Gastrocnemius medialis (tissue), 4 donors: ENCODE data around the gene NUDT1. TPM values are rescaled to one million over a fixed set of nuclear protein-coding genes. Genes with fewer than 3 reads are reported as not detected.

Experiments
- ATAC-seq, 2 donors: fragments of 150-250 bp; one replicate each; pipeline ENCODE4 v1.9.1; 2016
- DNase-seq, 2 donors: peaks; one replicate each; pipeline ENCODE4 v3.0.0-alpha.2; 2019
- H3K27ac ChIP-seq, 4 donors: fragments of 200-600 bp; sonication (generic); 1 replicate in 1 of 4; 2 replicates in 3 of 4; pipeline ENCODE4 v1.5.1; 2016 to 2018; ENCODE audit warnings: mild to moderate bottlenecking in 2 of 4, moderate library complexity in 1 of 4
- H3K27me3 ChIP-seq, 3 donors: fragments of 200-600 bp; sonication (generic) in 2 of 3; 1 replicate in 1 of 3; 2 replicates in 2 of 3; pipeline versions ENCODE4 v1.5.1 to v1.6.0; 2016 to 2019; ENCODE audit warnings: mild to moderate bottlenecking in 1 of 3, moderate library complexity in 1 of 3
- H3K36me3 ChIP-seq, 2 donors: fragments of 200-600 bp; sonication (generic) in 1 of 2; one replicate each; pipeline ENCODE4 v1.5.1; 2017 to 2018
- H3K4me1 ChIP-seq, 2 donors: fragments of 200-600 bp; sonication (generic) in 1 of 2; one replicate each; pipeline ENCODE4 v1.5.1; 2016 to 2017; ENCODE audit warnings: mild to moderate bottlenecking in 2 of 2
- H3K4me3 ChIP-seq, 4 donors: fragments of 200-600 bp; sonication (generic) in 3 of 4; 1 replicate in 1 of 4; 2 replicates in 3 of 4; pipeline ENCODE4 v1.5.1; 2016 to 2019; ENCODE audit warnings: mild to moderate bottlenecking in 2 of 4
- H3K9me3 ChIP-seq, 3 donors: fragments of 200-600 bp; sonication (generic) in 2 of 3; 1 replicate in 1 of 3; 2 replicates in 2 of 3; pipeline ENCODE4 v1.5.1; 2016 to 2019
- CTCF ChIP-seq, 5 experiments: fragments of 450-650 bp in 3 of 5; fragments of 200-600 bp in 2 of 5; sonication (generic) in 2 of 5; IDR thresholded peaks in 4 of 5; conservative IDR thresholded peaks in 1 of 5; 1 replicate in 4 of 5; 2 replicates in 1 of 5; pipeline ENCODE4 v1.5.1; 2016 to 2019; ENCODE audit warnings: antibody characterized with exemption in 5 of 5, mild to moderate bottlenecking in 3 of 5, moderate library complexity in 3 of 5
- POLR2A ChIP-seq, 2 donors: fragments of 450-650 bp; IDR thresholded peaks; one replicate each; pipeline ENCODE4 v1.6.1; 2017; ENCODE audit warnings: antibody characterized with exemption in 2 of 2, mild to moderate bottlenecking in 2 of 2, moderate library complexity in 2 of 2
- in situ Hi-C, 4 donors: fragments of 200-750 bp; cut with MboI; loops; one replicate each; pipeline versions ENCODE4 v1.15.0 to v1.8.0; 2017; ENCODE audit warnings: low sequenced_read_pairs in 4 of 4
- intact Hi-C: fragments of 100-400 bp; cut with DNase I; formaldehyde crosslinking; loops from one replicate; pipeline ENCODE4 v1.15.1; 2023; ENCODE audit warnings: low total_unique reads
- total RNA-seq, 4 donors: library from RNA; depleted of rRNA; stranded (reverse); fragments of >200 nt; gene quantifications; one replicate each; pipeline versions ENCODE4 v1.1.0 to v1.2.3, GENCODE V29; 2016

The NUDT1 gene
- total RNA-seq, 4 donors from 2014 or later, result 14.7 to 22.5 (median 18.1) TPM

DNA sequence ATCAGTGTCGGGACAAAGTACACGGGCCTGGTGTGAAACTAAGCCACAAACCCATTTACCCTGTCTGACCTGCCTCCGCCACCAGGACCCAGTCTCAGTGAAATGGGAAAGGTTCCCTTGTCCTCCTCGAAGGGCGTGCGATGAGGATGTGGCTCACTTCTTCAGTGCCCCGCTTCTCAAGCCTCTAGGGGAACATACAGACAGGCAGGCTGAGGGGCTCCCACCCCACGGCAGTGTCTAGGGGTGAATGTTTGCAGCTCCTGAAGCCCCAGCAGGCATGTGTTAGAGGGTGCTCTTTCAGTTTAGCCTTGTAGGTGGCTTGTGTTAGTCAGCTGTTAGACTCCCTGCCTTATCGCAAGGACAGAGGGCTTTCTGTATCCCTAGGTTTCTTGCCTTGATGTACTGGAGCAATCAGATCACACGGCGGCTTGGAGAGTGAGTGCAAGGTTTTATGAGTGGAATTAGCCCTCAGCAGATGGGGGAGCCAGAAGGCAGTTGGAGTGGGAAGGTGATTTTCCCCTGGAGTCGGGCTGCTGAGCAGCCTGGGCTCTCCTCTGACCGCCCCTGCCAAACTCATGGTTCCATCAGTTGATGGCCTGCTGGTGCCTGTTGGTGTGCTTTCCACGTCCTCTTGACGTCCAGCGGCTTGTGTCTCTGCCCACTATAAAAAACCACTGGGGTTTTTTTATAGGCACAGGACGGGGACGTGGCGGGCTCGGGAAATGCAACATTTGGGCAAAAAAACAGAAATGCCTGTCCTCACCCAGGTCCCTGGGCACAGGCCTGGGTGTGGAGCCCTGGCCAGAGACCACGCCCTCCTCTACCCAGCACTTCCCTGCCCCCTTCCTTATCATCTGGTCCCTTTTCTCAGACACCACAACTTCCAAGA, 759 bp downstream of the NUDT1 start:
- in situ Hi-C loops (loop anchor here in 1 of 4 donors (10.0 kb wide), 1 partner anchor 102 kb away; no protein-coding TSS in a partner anchor), intact Hi-C loops (loop anchor here (1.0 to 10.0 kb wide), 2 partner anchors 9 to 312 kb away; partner anchors contain the start of genes BRAT1 and IQCE)
- ATAC-seq, result peak in 1 of 2 donors; percentile 7
- DNase-seq, result no peak
- H3K27me3 ChIP-seq, result no peaks in the 10 kb centered on the region
- peak overlapping the region; percentile 55 to 85 (median 70) for H3K27ac ChIP-seq
- no peak for TF ChIP-seq POLR2A (IDR thresholded peaks at IDR 0.05)
- TF ChIP-seq CTCF (IDR thresholded peaks at IDR 0.05 in 4 of 5, conservative IDR thresholded peaks at IDR 0.05 in 1 of 5), result peak in 1 of 5 experiments; percentile 12
- peaks cover 12 to 13% of the 10 kb centered on the region in 2 donors for H3K4me1 ChIP-seq
- H3K4me3 ChIP-seq, result peak overlapping the region; percentile 80 to 97 (median 92)
- no peaks in the 10 kb centered on the region for H3K9me3 ChIP-seq
- peaks cover 0 to 17% of the 10 kb centered on the region in 2 donors for H3K36me3 ChIP-seq

DNA sequence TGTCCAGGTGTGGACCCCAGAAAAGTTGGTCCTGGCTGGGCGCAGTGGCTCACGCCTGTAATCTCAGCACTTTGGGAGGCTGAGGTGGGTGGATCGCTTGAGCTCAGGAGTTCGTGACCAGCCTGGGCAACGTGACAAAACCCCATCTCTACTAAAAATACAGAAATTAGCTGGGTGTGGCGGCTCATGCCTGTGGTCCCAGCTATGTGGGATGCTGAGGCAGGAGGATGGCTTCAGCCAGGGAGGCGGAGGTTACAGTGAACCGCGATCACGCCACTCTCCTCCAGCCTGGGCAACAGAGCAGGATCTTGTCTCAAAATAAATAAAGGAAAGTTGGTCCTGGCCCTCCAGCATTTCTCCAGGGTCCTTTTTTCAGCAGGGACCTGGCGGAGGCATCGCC, 1.4 kb downstream of the NUDT1 start:
- H3K36me3 ChIP-seq, result peaks cover 0 to 10% of the 10 kb centered on the region in 2 donors
- DNase-seq (no peak), ATAC-seq (no peak)
- no peak overlapping the region for H3K27ac ChIP-seq
- H3K9me3 ChIP-seq, result no peaks in the 10 kb centered on the region
- H3K27me3 ChIP-seq, result no peaks in the 10 kb centered on the region
- peaks cover 12 to 13% of the 10 kb centered on the region in 2 donors for H3K4me1 ChIP-seq
- in situ Hi-C loops, result loop anchor here in 1 of 4 donors (10.0 kb wide), 1 partner anchor 101 kb away; no protein-coding TSS in a partner anchor
- no peak overlapping the region for H3K4me3 ChIP-seq
- intact Hi-C loops, result loop anchor here (10.0 kb wide), 1 partner anchor 311 kb away; the partner anchor contains the start of genes BRAT1 and IQCE
- no peak for TF ChIP-seq CTCF (IDR thresholded peaks at IDR 0.05 in 4 of 5, conservative IDR thresholded peaks at IDR 0.05 in 1 of 5)
- no peak for TF ChIP-seq POLR2A (IDR thresholded peaks at IDR 0.05)

GRCh38 chr7:2244404-2244995, 2.5 kb downstream of the NUDT1 start:
- in situ Hi-C loops (loop anchor here in 1 of 4 donors (10.0 kb wide), 1 partner anchor 100 kb away; no protein-coding TSS in a partner anchor), intact Hi-C loops (loop anchor here (10.0 kb wide), 1 partner anchor 310 kb away; the partner anchor contains the start of genes BRAT1 and IQCE)
- Histone ChIP-seq H3K27me3 (no peaks in the 10 kb centered on the region), H3K4me3 (no peak overlapping the region), H3K4me1 (peaks cover 12 to 13% of the 10 kb centered on the region in 2 donors), H3K27ac (no peak overlapping the region), H3K36me3 (peaks cover 0 to under 1% of the 10 kb centered on the region in 2 donors), H3K9me3 (no peaks in the 10 kb centered on the region)
- DNase-seq (no peak), ATAC-seq (no peak)
- TF ChIP-seq POLR2A (IDR thresholded peaks at IDR 0.05), result no peak
- TF ChIP-seq CTCF (IDR thresholded peaks at IDR 0.05 in 4 of 5, conservative IDR thresholded peaks at IDR 0.05 in 1 of 5), result no peak

- no peak overlapping the region for H3K27ac ChIP-seq
- H3K27me3 ChIP-seq, result no peaks in the 10 kb centered on the region
- peaks cover 8 to 12% of the 10 kb centered on the region in 2 donors for H3K4me1 ChIP-seq
- intact Hi-C loops (loop anchor here (10.0 kb wide), 1 partner anchor 309 kb away; the partner anchor contains the start of genes BRAT1 and IQCE), in situ Hi-C loops (loop anchor here in 1 of 4 donors (10.0 kb wide), 1 partner anchor 99 kb away; no protein-coding TSS in a partner anchor)
- TF ChIP-seq POLR2A (IDR thresholded peaks at IDR 0.05), result no peak
- no peak for TF ChIP-seq CTCF (IDR thresholded peaks at IDR 0.05 in 4 of 5, conservative IDR thresholded peaks at IDR 0.05 in 1 of 5)
- H3K9me3 ChIP-seq, result no peaks in the 10 kb centered on the region
- DNase-seq (no peak), ATAC-seq (no peak)
- H3K36me3 ChIP-seq, result no peaks in the 10 kb centered on the region
- H3K4me3 ChIP-seq, result no peak overlapping the region
Measured at GRCh38 chr7:2245883-2246675, 4.1 kb downstream of the NUDT1 start.
